HEK293 (cell line): ENCODE data around the gene MSH5.

Experiments
- CTCF ChIA-PET: fragments of 350-600 bp; formaldehyde crosslinking; extraction: SDS; loops from one replicate; lab custom pipeline; 2021; ENCODE audit warnings: antibody characterized with exemption; lab: Yijun Ruan, JAX
- POLR2A ChIA-PET: fragments of 300-600 bp; formaldehyde crosslinking; extraction: SDS; loops from one replicate; lab custom pipeline; 2020; ENCODE audit warnings: antibody characterized with exemption, inconsistent platforms; lab: Yijun Ruan, JAX
- H3K27ac ChIP-seq: fragments of 200-500 bp; sonication (Bioruptor generic); 2 replicates; pipeline ENCODE4 v1.5.1; 2014; ENCODE audit warnings: low read depth, low read length, control low read depth, inconsistent platforms; ENCODE audit errors: extremely low read depth
- H3K36me3 ChIP-seq, 2 experiments: fragments of 200-500 bp in 1 of 2; sonication (Bioruptor generic) in 1 of 2; 1 replicate in 1 of 2; 2 replicates in 1 of 2; pipeline ENCODE4 v1.5.1; 2014 to 2017; ENCODE audit warnings: inconsistent platforms in 2 of 2, low read length in 2 of 2; ENCODE audit not compliant: control insufficient read depth in 2 of 2, insufficient read depth in 1 of 2
- H3K4me1 ChIP-seq: fragments of 200-500 bp; sonication (Bioruptor generic); 2 replicates; pipeline ENCODE4 v1.5.1; 2014; ENCODE audit warnings: mild to moderate bottlenecking, low read length, inconsistent platforms; ENCODE audit not compliant: control insufficient read depth, insufficient read depth
- H3K4me3 ChIP-seq: 2 replicates; pipeline ENCODE4 v1.5.1; 2011; ENCODE audit warnings: low read depth, mild to moderate bottlenecking, control low read depth, low read length, moderate library complexity
- H3K9me3 ChIP-seq: fragments of 200-500 bp; sonication (Bioruptor generic); 2 replicates; pipeline ENCODE4 v1.5.1; 2014; ENCODE audit warnings: low read depth, low read length, inconsistent platforms; ENCODE audit not compliant: control insufficient read depth, insufficient read depth
- AEBP2 ChIP-seq: fragments of 450-650 bp; formaldehyde crosslinking; IDR thresholded peaks from 2 replicates; pipeline ENCODE4 v1.5.1; 2016; ENCODE audit warnings: missing biosample characterization, missing genetic modification characterization, borderline replicate concordance
- GFI1B ChIP-seq: fragments of 450-650 bp; formaldehyde crosslinking; IDR thresholded peaks from 2 replicates; pipeline ENCODE4 v1.5.1; 2016; ENCODE audit warnings: missing biosample characterization, missing genetic modification characterization
- GLIS2 ChIP-seq: fragments of 450-650 bp; formaldehyde crosslinking; IDR thresholded peaks from 2 replicates; pipeline ENCODE4 v1.5.1; 2016; ENCODE audit warnings: missing biosample characterization, missing genetic modification characterization
- KLF17 ChIP-seq: fragments of 450-650 bp; formaldehyde crosslinking; IDR thresholded peaks from 2 replicates; pipeline ENCODE4 v1.5.1; 2016; ENCODE audit warnings: missing biosample characterization, missing genetic modification characterization
- OVOL3 ChIP-seq: fragments of 450-650 bp; formaldehyde crosslinking; IDR thresholded peaks from 2 replicates; pipeline ENCODE4 v1.5.1; 2016; ENCODE audit warnings: missing biosample characterization, missing genetic modification characterization
- PRDM2 ChIP-seq: fragments of 450-650 bp; formaldehyde crosslinking; IDR thresholded peaks from 2 replicates; pipeline ENCODE4 v1.5.1; 2016; ENCODE audit warnings: missing biosample characterization, missing genetic modification characterization, borderline replicate concordance
- TCF7L2 ChIP-seq: IDR thresholded peaks from 2 replicates; pipeline ENCODE4 v1.6.1; 2011; ENCODE audit warnings: low read depth, mild to moderate bottlenecking, inconsistent platforms, low read length, moderate library complexity, borderline replicate concordance
- ZBTB10 ChIP-seq: fragments of 450-650 bp; formaldehyde crosslinking; IDR thresholded peaks from 2 replicates; pipeline ENCODE4 v1.5.1; 2016; ENCODE audit warnings: missing biosample characterization, missing genetic modification characterization
- ZBTB11 ChIP-seq: fragments of 450-650 bp; formaldehyde crosslinking; conservative IDR thresholded peaks from 2 replicates; pipeline ENCODE4 v1.5.1; 2016; ENCODE audit warnings: low read depth, missing biosample characterization, missing genetic modification characterization
- ZNF155 ChIP-seq: fragments of 450-650 bp; formaldehyde crosslinking; IDR thresholded peaks from 2 replicates; pipeline ENCODE4 v1.5.1; 2016; ENCODE audit warnings: missing biosample characterization, missing genetic modification characterization
- ZNF223 ChIP-seq: fragments of 450-650 bp; formaldehyde crosslinking; IDR thresholded peaks from 2 replicates; pipeline ENCODE4 v1.5.1; 2016; ENCODE audit warnings: missing biosample characterization, missing genetic modification characterization
- ZNF248 ChIP-seq: fragments of 450-650 bp; formaldehyde crosslinking; IDR thresholded peaks from 2 replicates; pipeline ENCODE4 v1.5.1; 2017; ENCODE audit warnings: missing biosample characterization, missing genetic modification characterization
- ZNF292 ChIP-seq: fragments of 450-650 bp; formaldehyde crosslinking; IDR thresholded peaks from 2 replicates; pipeline ENCODE4 v1.5.1; 2016; ENCODE audit warnings: low read depth, missing biosample characterization, missing genetic modification characterization, borderline replicate concordance
- ZNF335 ChIP-seq: fragments of 450-650 bp; formaldehyde crosslinking; conservative IDR thresholded peaks from 2 replicates; pipeline ENCODE4 v1.5.1; 2016; ENCODE audit warnings: missing biosample characterization, missing genetic modification characterization
- ZNF354C ChIP-seq: fragments of 450-650 bp; formaldehyde crosslinking; IDR thresholded peaks from 2 replicates; pipeline ENCODE4 v1.5.1; 2016; ENCODE audit warnings: missing biosample characterization, missing genetic modification characterization, low read depth, borderline replicate concordance
- ZNF404 ChIP-seq: fragments of 450-650 bp; formaldehyde crosslinking; IDR thresholded peaks from 2 replicates; pipeline ENCODE4 v1.5.1; 2017; ENCODE audit warnings: missing biosample characterization, missing genetic modification characterization
- ZNF501 ChIP-seq: fragments of 450-650 bp; formaldehyde crosslinking; IDR thresholded peaks from 2 replicates; pipeline ENCODE4 v1.5.1; 2016; ENCODE audit warnings: missing biosample characterization, missing genetic modification characterization
- ZNF555 ChIP-seq: fragments of 450-650 bp; formaldehyde crosslinking; conservative IDR thresholded peaks from 2 replicates; pipeline ENCODE4 v1.5.1; 2017; ENCODE audit warnings: missing biosample characterization, mild to moderate bottlenecking, missing genetic modification characterization, inconsistent platforms
- ZNF664 ChIP-seq: fragments of 450-650 bp; formaldehyde crosslinking; IDR thresholded peaks from 2 replicates; pipeline ENCODE4 v1.5.1; 2016; ENCODE audit warnings: missing biosample characterization, missing genetic modification characterization
- ZXDB ChIP-seq: fragments of 450-650 bp; formaldehyde crosslinking; IDR thresholded peaks from 2 replicates; pipeline ENCODE4 v1.5.1; 2016; ENCODE audit warnings: missing biosample characterization, missing genetic modification characterization

Gene MSH5

GRCh38 chr6:31758281-31758680 lies 18.5 kb downstream of the MSH5 start:
- no peaks in the 10 kb centered on the region for H3K4me1 ChIP-seq
- CTCF ChIA-PET = interaction anchor here (2.2 to 3.9 kb wide), 2 partner anchors 11 to 12 kb away, joined by 10 to 33 read pairs; no protein-coding TSS in a partner anchor
- POLR2A ChIA-PET = interaction anchor here (1.5 to 1.7 kb wide), 2 partner anchors 46 to 69 kb away, joined by 4 to 6 read pairs; partner anchors contain the start of gene HSPA1B
- no peak for TF ChIP-seq ZNF155 (tag by site-specific recombination)
- TF ChIP-seq ZNF404 (tag by site-specific recombination) = no peak
- no peak for TF ChIP-seq GLIS2
- TF ChIP-seq PRDM2 (tag by site-specific recombination) = no peak
- TF ChIP-seq ZBTB10 (tag by site-specific recombination) = no peak
- TF ChIP-seq ZNF664 (tag by site-specific recombination) = no peak
- no peak for TF ChIP-seq TCF7L2
- no peak for TF ChIP-seq AEBP2 (tag by site-specific recombination)
- no peak for TF ChIP-seq GFI1B (tag by site-specific recombination)
- TF ChIP-seq ZXDB (tag by site-specific recombination) = no peak
- no peak for TF ChIP-seq KLF17 (tag by site-specific recombination)
- no peak for TF ChIP-seq ZNF248 (tag by site-specific recombination)
- TF ChIP-seq ZNF555 (tag by site-specific recombination) = no peak
- TF ChIP-seq ZNF223 (tag by site-specific recombination) = no peak
- no peak for TF ChIP-seq ZNF335 (tag by site-specific recombination)
- TF ChIP-seq ZNF292 = no peak
- TF ChIP-seq ZNF501 (tag by site-specific recombination) = no peak
- no peak for TF ChIP-seq OVOL3 (tag by site-specific recombination)
- TF ChIP-seq ZBTB11 (tag by site-specific recombination) = no peak
- no peak for TF ChIP-seq ZNF354C
- no peak overlapping the region for H3K27ac ChIP-seq
- H3K4me3 ChIP-seq = no peak overlapping the region
- H3K9me3 ChIP-seq = no peaks in the 10 kb centered on the region
- peaks cover 14 to 55% of the 10 kb centered on the region in 2 experiments; a peak in 2 of 3 replicates for H3K36me3 ChIP-seq
